SU-DHL-6 (cell line): ENCODE measurements around the gene PRPF31.

Experiments
- H2AFZ ChIP-seq: fragments of 200-600 bp; sonication (generic); 2 replicates; pipeline ENCODE4 v1.6.1; 2014; ENCODE audit warnings: low read depth, mild to moderate bottlenecking, moderate library complexity, mixed read lengths, antibody characterized with exemption, low read length; ENCODE audit not compliant: severe bottlenecking
- H3F3A ChIP-seq: fragments of 200-600 bp; shearing (Covaris generic); 2 replicates; pipeline ENCODE4 v1.6.0; 2016; ENCODE audit warnings: antibody characterized with exemption, mild to moderate bottlenecking; ENCODE audit not compliant: insufficient read depth
- H3K27ac ChIP-seq: fragments of 200-600 bp; sonication (generic); 2 replicates; pipeline ENCODE4 v1.5.1; 2016; ENCODE audit warnings: low read depth, mild to moderate bottlenecking, low read length, moderate library complexity, mixed read lengths
- H3K27me3 ChIP-seq: fragments of 200-600 bp; sonication (generic), shearing (Covaris generic); 2 replicates; pipeline ENCODE4 v1.6.0; 2014; ENCODE audit warnings: mild to moderate bottlenecking, low read length
- H3K36me3 ChIP-seq: fragments of 200-600 bp; sonication (generic); 2 replicates; pipeline ENCODE4 v1.6.1; 2014; ENCODE audit warnings: mild to moderate bottlenecking, low read length, mixed read lengths
- H3K4me2 ChIP-seq: fragments of 300-600, 200-600 bp; shearing (Covaris generic), sonication (generic); 2 replicates; pipeline ENCODE4 v1.6.0; 2014; ENCODE audit warnings: low read length, low read depth, mild to moderate bottlenecking; ENCODE audit not compliant: poor library complexity, severe bottlenecking
- H3K4me3 ChIP-seq: fragments of 200-600 bp; sonication (generic); 2 replicates; pipeline ENCODE4 v1.5.1; 2014; ENCODE audit warnings: antibody characterized with exemption, low read length, mild to moderate bottlenecking, mixed read lengths; ENCODE audit not compliant: insufficient read depth, poor library complexity, severe bottlenecking
- H3K79me2 ChIP-seq: fragments of 200-600 bp; sonication (generic); 2 replicates; pipeline ENCODE4 v1.6.1; 2014; ENCODE audit warnings: mild to moderate bottlenecking, low read length, moderate library complexity; ENCODE audit not compliant: insufficient read depth
- H3K9ac ChIP-seq: fragments of 200-600 bp; sonication (generic); 2 replicates; pipeline ENCODE4 v1.7.0; 2014; ENCODE audit warnings: mild to moderate bottlenecking, low read length
- H3K9me2 ChIP-seq: fragments of 200-600 bp; sonication (generic); replicated peaks from 2 replicates; pipeline ENCODE4 v1.6.1; 2014; ENCODE audit warnings: low read length; ENCODE audit not compliant: insufficient read depth
- H3K9me3 ChIP-seq: fragments of 200-600 bp; sonication (generic); 2 replicates; pipeline ENCODE4 v1.6.1; 2014; ENCODE audit warnings: low read length, mixed read lengths; ENCODE audit not compliant: insufficient read depth
- H4K20me1 ChIP-seq: fragments of 200-600 bp; sonication (generic); 2 replicates; pipeline ENCODE4 v1.6.1; 2014; ENCODE audit warnings: low read depth, mild to moderate bottlenecking, antibody characterized with exemption, low read length, moderate library complexity, mixed read lengths
- CTCF ChIP-seq: fragments of 200-600 bp; sonication (generic); IDR thresholded peaks from one replicate; pipeline ENCODE4 v1.5.1; 2017; ENCODE audit warnings: antibody characterized with exemption, mild to moderate bottlenecking, low read length, moderate library complexity; ENCODE audit not compliant: insufficient read depth, poor library complexity, severe bottlenecking
- EZH2phosphoT487 ChIP-seq: fragments of 200-600 bp; sonication (generic), shearing (Covaris generic); conservative IDR thresholded peaks from 2 replicates; pipeline ENCODE4 v1.6.1; 2018; ENCODE audit warnings: mild to moderate bottlenecking, antibody characterized with exemption, low read length, moderate library complexity, mixed read lengths

Gene PRPF31

GRCh38 chr19:54129617-54129996, 14.1 kb downstream of the PRPF31 start:
- Histone ChIP-seq H3K4me2 (no peak overlapping the region), H4K20me1 (no peaks in the 10 kb centered on the region), H3K9ac (no peak overlapping the region), H3K9me3 (no peaks in the 10 kb centered on the region), H3K79me2 (no peaks in the 10 kb centered on the region), H3K4me3 (no peak overlapping the region), H2AFZ (no peak overlapping the region), H3K27ac (no peak overlapping the region), H3K27me3 (no peaks in the 10 kb centered on the region), H3F3A (no peaks in the 10 kb centered on the region), H3K36me3 (no peaks in the 10 kb centered on the region), H3K9me2 (no peaks in the 10 kb centered on the region)
- TF ChIP-seq EZH2phosphoT487 (no peak), CTCF (no peak)

- no peak for TF ChIP-seq CTCF
- no peak for TF ChIP-seq EZH2phosphoT487
- H3K79me2 ChIP-seq = peaks cover 7% of the 10 kb centered on the region
- H3K9me2 ChIP-seq = no peaks in the 10 kb centered on the region
- no peaks in the 10 kb centered on the region for H4K20me1 ChIP-seq
- no peaks in the 10 kb centered on the region for H3F3A ChIP-seq
- H3K27ac ChIP-seq = no peak overlapping the region
- H2AFZ ChIP-seq = no peak overlapping the region
- no peak overlapping the region for H3K4me2 ChIP-seq
- no peaks in the 10 kb centered on the region for H3K36me3 ChIP-seq
- no peaks in the 10 kb centered on the region for H3K27me3 ChIP-seq
- no peak overlapping the region for H3K9ac ChIP-seq
- H3K4me3 ChIP-seq = no peak overlapping the region
- no peaks in the 10 kb centered on the region for H3K9me3 ChIP-seq
Measured at GRCh38 chr19:54133312-54133956, 17.9 kb downstream of the PRPF31 start.

GRCh38 chr19:54133957-54134590, 18.5 kb downstream of the PRPF31 start:
- H3K9me3 ChIP-seq = no peaks in the 10 kb centered on the region
- no peaks in the 10 kb centered on the region for H3K9me2 ChIP-seq
- TF ChIP-seq EZH2phosphoT487 (no peak), CTCF (no peak)
- no peak overlapping the region for H2AFZ ChIP-seq
- H3K4me3 ChIP-seq = no peak overlapping the region
- H3K36me3 ChIP-seq = no peaks in the 10 kb centered on the region
- H3F3A ChIP-seq = no peaks in the 10 kb centered on the region
- H4K20me1 ChIP-seq = no peaks in the 10 kb centered on the region
- H3K27ac ChIP-seq = no peak overlapping the region
- H3K79me2 ChIP-seq = peaks cover 13% of the 10 kb centered on the region
- no peaks in the 10 kb centered on the region for H3K27me3 ChIP-seq
- no peak overlapping the region for H3K4me2 ChIP-seq
- H3K9ac ChIP-seq = no peak overlapping the region
